B cell (primary cell): ENCODE measurements around the gene HYAL1. TPM values are rescaled to one million over a fixed set of nuclear protein-coding genes. Genes with fewer than 3 reads are reported as not detected.
A peak's percentile ranks its signal among the peaks of the same experiment; 100 is the strongest.

Experiments used
- ATAC-seq: fragments of 200-7000 bp; cut with Tn5 transposase; one replicate; pipeline ENCODE4 v1.10.0; 2021; ENCODE audit warnings: low read depth, mild to moderate bottlenecking, moderate number of reproducible peaks, moderate library complexity
- CTCF ChIA-PET: fragments of 350-600 bp; sonication (Branson Sonifier 250); formaldehyde crosslinking; loops from one replicate; lab custom pipeline; 2021; ENCODE audit warnings: antibody characterized with exemption, inconsistent platforms; lab: Charles Lee
- POLR2A ChIA-PET: fragments of 350-600 bp; sonication (Branson Sonifier 250); formaldehyde crosslinking; loops from one replicate; lab custom pipeline; 2021; ENCODE audit warnings: antibody characterized with exemption; lab: Charles Lee
- DNase-seq: peaks from one replicate; pipeline ENCODE4 v3.0.0; 2013
- H2AFZ ChIP-seq: 2 replicates; pipeline ENCODE4 v1.6.1; 2012; ENCODE audit warnings: mild to moderate bottlenecking, low read depth, low read length; ENCODE audit not compliant: insufficient read depth, poor library complexity, severe bottlenecking
- H3K27ac ChIP-seq, 2 donors: 1 replicate in 1 of 2; 2 replicates in 1 of 2; pipeline ENCODE4 v1.5.1; 2012 to 2013; ENCODE audit warnings: low read length in 2 of 2, mild to moderate bottlenecking in 2 of 2, moderate library complexity in 1 of 2
- H3K27me3 ChIP-seq, 4 experiments: fragments of 200-600 bp in 1 of 4; sonication (generic) in 1 of 4; replicated peaks in 1 of 4; 1 replicate in 2 of 4; 2 replicates in 2 of 4; pipeline versions ENCODE4 v1.6.1 to v1.7.0; 2013 to 2016; ENCODE audit warnings: low read length in 3 of 4, mild to moderate bottlenecking in 2 of 4, mixed read lengths in 1 of 4, moderate library complexity in 1 of 4; ENCODE audit not compliant: insufficient read depth in 4 of 4, control insufficient read depth in 3 of 4; ENCODE audit errors: control extremely low read depth in 1 of 4
- H3K36me3 ChIP-seq, 2 experiments: replicated peaks in 1 of 2; 1 replicate in 1 of 2; 2 replicates in 1 of 2; pipeline versions ENCODE4 v1.6.1 to v1.7.1; 2013; ENCODE audit warnings: low read length in 1 of 2; ENCODE audit not compliant: insufficient read depth in 2 of 2, control insufficient read depth in 1 of 2; ENCODE audit errors: control extremely low read depth in 1 of 2, extremely low read depth in 1 of 2
- H3K4me1 ChIP-seq, 2 donors: fragments of 200-600 bp in 1 of 2; sonication (generic) in 1 of 2; 1 replicate in 1 of 2; 2 replicates in 1 of 2; pipeline versions ENCODE4 v1.5.1 to v1.6.1; 2013 to 2017; ENCODE audit warnings: low read length in 2 of 2; ENCODE audit not compliant: control insufficient read depth in 2 of 2, insufficient read depth in 2 of 2
- H3K4me2 ChIP-seq: replicated peaks from 2 replicates; pipeline ENCODE3; 2012; ENCODE audit warnings: mild to moderate bottlenecking, low read depth, low read length; ENCODE audit not compliant: poor library complexity, severe bottlenecking
- H3K4me3 ChIP-seq, 5 experiments: fragments of 200-600 bp in 1 of 5; sonication (generic) in 1 of 5; 1 replicate in 3 of 5; 2 replicates in 2 of 5; pipeline versions ENCODE4 v1.5.1 to v1.7.0; 2011 to 2016; ENCODE audit warnings: low read length in 4 of 5, mild to moderate bottlenecking in 4 of 5, low read depth in 2 of 5, control low read depth in 1 of 5, moderate library complexity in 1 of 5; ENCODE audit not compliant: insufficient read depth in 1 of 5; ENCODE audit errors: control extremely low read depth in 1 of 5, extremely low read depth in 1 of 5
- H3K79me2 ChIP-seq: fragments of 200-600 bp; sonication (generic); one replicate; pipeline ENCODE4 v1.6.0; 2016; ENCODE audit warnings: low read length; ENCODE audit not compliant: control insufficient read depth, insufficient read depth
- H3K9ac ChIP-seq: fragments of 200-600 bp; sonication (generic); 2 replicates; pipeline ENCODE4 v1.6.1; 2017; ENCODE audit warnings: mild to moderate bottlenecking, low read length, moderate library complexity
- H3K9me3 ChIP-seq, 3 donors: one replicate each; pipeline versions ENCODE4 v1.6.1 to v1.7.1; 2013; ENCODE audit warnings: low read length in 2 of 3; ENCODE audit not compliant: control insufficient read depth in 2 of 3, insufficient read depth in 1 of 3; ENCODE audit errors: control extremely low read depth in 1 of 3
- H4K20me1 ChIP-seq: 2 replicates; pipeline ENCODE4 v1.6.0; 2012; ENCODE audit warnings: mild to moderate bottlenecking, low read length; ENCODE audit not compliant: insufficient read depth, control insufficient read depth, poor library complexity, severe bottlenecking
- H3K27ac Mint-ChIP-seq: one replicate; pipeline ENCODE4 v1.8.0; 2021; ENCODE audit warnings: mixed read lengths
- H3K27me3 Mint-ChIP-seq: one replicate; pipeline ENCODE4 v1.8.0; 2021; ENCODE audit warnings: mixed read lengths
- H3K4me1 Mint-ChIP-seq: one replicate; pipeline ENCODE4 v1.8.0; 2021; ENCODE audit warnings: mixed read lengths
- H3K4me3 Mint-ChIP-seq: one replicate; pipeline ENCODE4 v1.8.0; 2021; ENCODE audit warnings: mixed read lengths
- H3K9me3 Mint-ChIP-seq: one replicate; pipeline ENCODE4 v1.8.0; 2022; ENCODE audit warnings: mixed read lengths; ENCODE audit not compliant: insufficient read depth
- CTCF ChIP-seq: fragments of 200-600 bp; IDR thresholded peaks from one replicate; pipeline ENCODE4 v1.8.0; 2022; ENCODE audit warnings: antibody characterized with exemption, mild to moderate bottlenecking
- EZH2 ChIP-seq: IDR thresholded peaks from 2 replicates; pipeline ENCODE4 v1.6.1; 2012; ENCODE audit warnings: borderline replicate concordance, low read depth, mild to moderate bottlenecking, moderate library complexity, low read length; ENCODE audit not compliant: insufficient read depth, poor library complexity, severe bottlenecking
- WGBS: methylation state at CpG from one replicate; pipeline ENCODE4 v1.1.5; 2013; ENCODE audit warnings: missing lambda C conversion rate; ENCODE audit not compliant: insufficient coverage; 5-methylcytosine and 5-hydroxymethylcytosine counted together
- intact Hi-C: fragments of 100-400 bp; cut with micrococcal nuclease; formaldehyde crosslinking; loops from one replicate; pipeline ENCODE4 v1.10.0; 2022
- polyA plus RNA-seq: library from polyadenylated mRNA; depleted of rRNA; stranded (reverse); fragments of >200 nt; gene quantifications from 2 replicates; pipeline ENCODE4 v1.2.3, GENCODE V29; 2012
- total RNA-seq, 2 donors: library from RNA; stranded (reverse); fragments of 120-200 nt in 1 of 2; gene quantifications; 1 replicate in 1 of 2; 2 replicates in 1 of 2; pipeline versions ENCODE4 v1.2.3 to v1.2.4, GENCODE V29; 2013 to 2022

Gene HYAL1
- total and polyA plus RNA-seq, 2 donors (not counting 1 experiment from before 2014, with no cell fraction given) = 0.12 to 0.30 TPM

DNA sequence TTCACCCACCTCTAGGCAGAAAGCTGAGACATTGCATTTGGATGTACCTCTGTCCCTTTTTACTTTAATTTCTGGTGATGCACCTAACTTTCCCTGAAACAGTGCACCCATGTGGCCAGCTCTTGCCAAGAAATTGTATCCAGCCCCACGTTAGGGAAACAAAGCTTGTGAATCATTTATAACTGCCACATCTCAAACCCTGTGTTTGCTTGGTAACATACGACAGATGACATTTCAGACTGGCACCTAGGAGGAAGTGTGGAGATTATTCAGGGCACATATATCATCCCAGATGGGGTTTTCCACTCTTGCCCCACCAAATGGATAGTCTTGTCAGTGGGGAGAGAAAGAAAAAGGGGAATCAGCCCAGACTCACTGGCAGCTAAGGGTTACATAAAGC lies 49.4 kb upstream of the HYAL1 start:
- Histone ChIP-seq H3K79me2 (peaks cover 77% of the 10 kb centered on the region), H2AFZ (no peak overlapping the region), H3K9me3 (no peaks in the 10 kb centered on the region), H3K9ac (no peak overlapping the region), H3K36me3 (peaks cover 5 to 61% of the 10 kb centered on the region in 2 experiments), H3K27me3 (no peaks in the 10 kb centered on the region), H3K4me1 (peaks cover 38 to 46% of the 10 kb centered on the region in 2 donors), H3K4me2 (no peak overlapping the region), H4K20me1 (peaks cover 79% of the 10 kb centered on the region), H3K27ac (no peak overlapping the region), H3K4me3 (no peak overlapping the region)
- intact Hi-C loops = no loop called here
- TF ChIP-seq CTCF (no peak), EZH2 (no peak)
- ATAC-seq (no peak), DNase-seq (no peak)
- Mint-ChIP-seq H3K4me1 (peaks cover 57% of the 10 kb centered on the region), H3K27me3 (no peaks in the 10 kb centered on the region), H3K4me3 (peak overlapping the region; percentile 12), H3K9me3 (no peaks in the 10 kb centered on the region), H3K27ac (no peak overlapping the region)
- POLR2A ChIA-PET = interaction anchor here (0.7 to 7.4 kb wide), 4 partner anchors 13 to 214 kb away, joined by 4 to 96 read pairs (median 10); partner anchors contain the start of genes C3orf18 and RASSF1
- CTCF ChIA-PET = interaction anchor here (0.7 to 2.3 kb wide), 5 partner anchors 12 to 190 kb away, joined by 3 to 10 read pairs (median 5); partner anchors contain the start of gene IFRD2
- no CpG with 5 or more reads among the region's 2 CpGs for WGBS

DNA sequence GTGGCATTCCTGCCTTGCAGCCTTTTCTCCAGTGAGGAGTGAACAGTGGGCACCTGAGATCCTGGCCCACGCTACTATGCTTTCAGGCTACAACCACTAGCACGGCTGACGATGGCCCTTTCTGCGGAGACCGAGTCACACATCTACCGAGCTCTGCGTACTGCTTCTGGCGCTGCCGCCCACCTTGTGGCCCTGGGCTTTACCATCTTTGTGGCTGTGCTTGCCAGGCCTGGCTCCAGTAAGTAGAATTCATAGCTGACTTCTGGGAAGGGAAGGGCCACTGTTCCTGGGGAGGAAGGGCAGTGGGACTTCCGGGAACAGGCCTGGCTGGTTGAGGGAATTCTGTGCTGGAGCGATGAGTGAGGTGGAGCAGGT lies 47.9 kb upstream of the HYAL1 start:
- Histone ChIP-seq H3K79me2 (peaks cover 73% of the 10 kb centered on the region), H2AFZ (peak overlapping the region; percentile 94), H4K20me1 (peaks cover 68% of the 10 kb centered on the region), H3K4me2 (peak overlapping the region; percentile 99), H3K36me3 (peaks cover 5 to 58% of the 10 kb centered on the region in 2 experiments), H3K27ac (peak overlapping the region; percentile 85 to 93), H3K4me3 (peak overlapping the region; percentile 71 to 98 (median 91)), H3K4me1 (peaks cover 23 to 41% of the 10 kb centered on the region in 2 donors), H3K9ac (peak overlapping the region; percentile 99), H3K27me3 (no peaks in the 10 kb centered on the region), H3K9me3 (no peaks in the 10 kb centered on the region)
- WGBS = 84% methylated on average over 11 of the region's 11 CpGs
- Mint-ChIP-seq H3K4me1 (peaks cover 51% of the 10 kb centered on the region), H3K27ac (peak overlapping the region; percentile 100), H3K4me3 (peak overlapping the region; percentile 99), H3K9me3 (no peaks in the 10 kb centered on the region), H3K27me3 (no peaks in the 10 kb centered on the region)
- no peak for TF ChIP-seq CTCF
- no peak for TF ChIP-seq EZH2
- ATAC-seq = no peak
- no peak for DNase-seq
- intact Hi-C loops = loop anchor here (1.0 to 2.0 kb wide), 4 partner anchors 8 to 59 kb away; partner anchors contain the start of genes IFRD2 and TMEM115
- ChIA-PET POLR2A (interaction anchor here (0.6 to 7.4 kb wide), 9 partner anchors 8 to 997 kb away, joined by 4 to 96 read pairs (median 9); partner anchors contain the start of genes C3orf18, HEMK1, HYAL3 and NAA80), CTCF (interaction anchor here (1.0 to 5.3 kb wide), 10 partner anchors 10 to 264 kb away, joined by 3 to 104 read pairs (median 8); partner anchors contain the start of genes HYAL3, NAA80, RASSF1 and TUSC2)
